ENCODE data around the gene MGAT3.

- TF ChIP-seq CTCF (IDR thresholded peaks at IDR 0.05) (peak; percentile 84 to 96 (median 90)), POLR2A (IDR thresholded peaks at IDR 0.05) (no peak)
Measured at GRCh38 chr22:39534591-39535356, 78.0 kb downstream of the MGAT3 start.

All from adrenal gland (tissue), 5 donors.